HL-60 (cell line): ENCODE data around the gene DTX1.
"Not testable (repeated sequence)": the region's sequence is repeated elsewhere in the genome, so short reads cannot be mapped to it uniquely, and the experiment has no call there.

Experiments
- DNase-seq, 2 experiments: peaks; one replicate each; pipeline ENCODE4 v3.0.0-alpha.2; 2010 to 2020; ENCODE audit warnings: low read depth in 1 of 2, low spot score in 1 of 2
- H3K27ac ChIP-seq: fragments of 250-450 bp; sonication (Bioruptor Pico); replicated peaks from 2 replicates; pipeline ENCODE4 v1.5.1; 2020; ENCODE audit warnings: mild to moderate bottlenecking, moderate library complexity
- H3K27me3 ChIP-seq: fragments of 250-450 bp; sonication (Bioruptor Pico); 2 replicates; pipeline ENCODE4 v1.5.1; 2021; ENCODE audit warnings: mild to moderate bottlenecking, moderate library complexity; ENCODE audit not compliant: insufficient read depth, poor library complexity, severe bottlenecking
- H3K4me3 ChIP-seq: replicated peaks from 2 replicates; pipeline ENCODE4 v1.5.1; 2011; ENCODE audit warnings: mild to moderate bottlenecking, control low read depth, low read length; ENCODE audit not compliant: insufficient read depth
- CTCF ChIP-seq: IDR thresholded peaks from one replicate; pipeline ENCODE4 v1.5.1; 2011; ENCODE audit warnings: low read length, control low read depth, inconsistent platforms; ENCODE audit not compliant: insufficient read depth
- GABPA ChIP-seq: IDR thresholded peaks from 2 replicates; pipeline ENCODE4 v1.6.1; 2012; ENCODE audit warnings: low read depth
- POLR2AphosphoS5 ChIP-seq: IDR thresholded peaks from 2 replicates; pipeline ENCODE4 v1.6.1; 2012; ENCODE audit warnings: low read depth
- REST ChIP-seq: IDR thresholded peaks from 2 replicates; pipeline ENCODE4 v1.6.1; 2012; ENCODE audit warnings: low read depth; ENCODE audit not compliant: insufficient replicate concordance
- SPI1 ChIP-seq: IDR thresholded peaks from 2 replicates; pipeline ENCODE4 v1.6.1; 2012; ENCODE audit warnings: low read depth, mild to moderate bottlenecking, borderline replicate concordance

The DTX1 gene

GRCh38 chr12:113115455-113116126, 59.1 kb downstream of the DTX1 start:
- Histone ChIP-seq H3K27me3 (no peaks in the 10 kb centered on the region), H3K4me3 (no peak overlapping the region), H3K27ac (no peak overlapping the region)
- DNase-seq: no peak
- TF ChIP-seq CTCF: no peak

- Histone ChIP-seq H3K27ac (no peak overlapping the region), H3K27me3 (no peaks in the 10 kb centered on the region), H3K4me3 (no peak overlapping the region)
- TF ChIP-seq POLR2AphosphoS5 (no peak), REST (no peak), CTCF (no peak), GABPA (no peak), SPI1 (no peak)
- no peak for DNase-seq
Measured at GRCh38 chr12:113116875-113117274, 60.3 kb downstream of the DTX1 start.

GRCh38 chr12:113117684-113118083, 61.2 kb downstream of the DTX1 start:
- H3K27me3 ChIP-seq, DNase-seq, H3K27ac ChIP-seq: not testable (repeated sequence)

GRCh38 chr12:113118142-113118541, 61.6 kb downstream of the DTX1 start:
- no peak for TF ChIP-seq CTCF
- no peak for TF ChIP-seq GABPA
- no peak for TF ChIP-seq POLR2AphosphoS5
- TF ChIP-seq REST: no peak
- no peak for TF ChIP-seq SPI1
- Histone ChIP-seq H3K27ac (no peak overlapping the region), H3K27me3 (no peaks in the 10 kb centered on the region), H3K4me3 (no peak overlapping the region)
- no peak for DNase-seq

More at GRCh38 chr12:113117684-113118083, 61.2 kb downstream of the DTX1 start:
- H3K4me3 ChIP-seq: not testable (repeated sequence)
